Activated T-helper 1 cell treated with anti-CD3 and anti-CD28 coated beads, Interleukin-2, amount 50 U/mL, for 16 hours (primary cell): ENCODE results near the gene ATP2A2.
"Not testable (repeated sequence)": the region's sequence is repeated elsewhere in the genome, so short reads cannot be mapped to it uniquely, and the experiment has no call there.

Experiments used
- DNase-seq, 2 donors: peaks; one replicate each; pipeline ENCODE4 v3.0.0-alpha.2; 2020; ENCODE audit warnings: low read depth in 1 of 2, low spot score in 1 of 2

The ATP2A2 gene

GRCh38 chr12:110365489-110366320, 84.7 kb downstream of the ATP2A2 start:
- DNase-seq: no peak

DNA sequence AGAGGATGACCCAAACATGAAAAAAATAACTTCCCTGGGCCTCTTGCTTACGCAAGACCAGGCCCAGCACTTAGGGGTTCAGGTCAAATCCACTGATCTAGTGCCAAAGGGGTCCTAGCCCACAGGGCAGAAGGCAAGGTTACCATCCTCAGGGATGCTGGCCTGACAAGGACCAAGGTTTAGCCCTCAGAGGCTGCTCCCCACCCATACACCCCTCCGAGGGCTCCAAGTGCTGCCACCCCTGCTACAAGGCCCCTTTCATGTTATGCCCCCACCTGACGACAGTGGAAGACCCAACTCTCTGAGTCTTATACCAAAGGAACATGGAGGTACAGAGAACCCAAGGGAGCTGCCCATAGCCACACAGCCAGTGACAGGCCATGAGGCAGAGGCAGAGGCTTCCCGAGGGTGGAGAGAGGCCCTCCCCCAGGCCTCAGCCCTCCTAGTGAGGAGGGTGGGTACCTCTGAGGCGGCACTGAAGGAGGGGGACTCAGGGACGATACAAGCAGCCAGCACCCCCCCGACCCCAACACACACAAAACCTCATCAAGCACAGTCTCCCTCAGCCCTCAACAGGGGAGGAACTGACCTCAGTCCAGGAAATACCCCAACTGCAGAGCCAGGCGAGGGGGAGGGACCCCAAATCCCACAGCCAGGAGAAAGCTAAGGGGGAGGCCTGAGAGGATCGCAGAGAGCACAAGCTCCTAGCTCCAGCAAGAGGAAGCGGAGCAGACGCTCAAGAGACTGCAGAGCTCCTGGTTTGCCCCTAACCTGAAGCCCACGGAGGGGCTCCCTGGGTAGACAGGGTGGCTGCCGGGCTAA, 85.5 kb downstream of the ATP2A2 start:
- no peak for DNase-seq

DNA sequence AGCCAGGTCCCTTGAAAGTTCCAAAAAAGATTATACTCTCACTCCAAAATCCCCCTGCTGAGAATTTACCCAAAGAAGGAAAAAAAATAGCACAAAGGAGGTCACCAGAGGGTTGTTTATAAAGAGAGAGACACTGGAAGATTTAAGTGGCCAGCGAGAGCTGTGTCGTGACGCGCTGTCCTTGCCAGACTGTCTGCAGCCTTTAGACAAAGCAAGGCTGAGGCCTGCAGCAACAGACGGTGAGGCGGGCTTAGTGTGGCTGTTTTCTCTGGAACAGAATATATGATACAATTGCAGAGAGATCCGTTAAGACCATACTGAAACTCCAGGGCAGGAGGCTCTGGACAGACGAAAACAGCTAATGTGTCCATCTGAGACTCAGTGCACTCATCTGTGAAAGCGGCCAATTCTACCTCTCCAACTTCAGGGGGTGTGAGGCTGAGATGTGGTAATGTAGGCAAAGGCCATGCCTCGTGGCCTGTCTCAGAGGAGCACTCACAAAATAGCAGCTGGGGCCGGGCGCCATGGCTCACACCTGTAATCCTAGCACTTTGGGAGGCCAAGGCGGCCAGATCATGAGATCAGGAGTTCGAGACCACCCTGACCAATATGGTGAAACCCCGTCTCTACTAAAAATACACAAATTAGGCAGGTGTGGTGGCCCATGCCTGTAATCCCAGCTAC, 86.3 kb downstream of the ATP2A2 start:
- no peak for DNase-seq

DNA sequence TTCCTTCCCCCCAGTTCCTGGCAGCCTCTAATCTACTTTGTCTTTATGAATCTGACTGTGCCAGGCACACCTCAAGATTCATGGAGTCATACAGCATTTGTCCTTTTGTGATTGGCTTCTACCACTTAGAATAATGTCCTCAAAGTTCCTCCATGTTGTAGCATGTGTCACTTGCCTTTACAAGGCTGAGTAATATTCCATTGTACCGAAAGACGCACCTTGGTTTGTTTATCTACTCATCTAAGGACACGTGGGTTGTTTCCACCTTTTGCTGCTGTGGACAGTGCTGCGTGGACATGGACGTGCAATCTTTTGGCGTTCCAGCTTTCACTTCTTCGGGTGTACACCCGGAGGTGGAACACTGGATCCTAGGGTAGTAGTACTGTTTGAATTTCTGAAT, 88.9 kb downstream of the ATP2A2 start:
- DNase-seq: no peak

GRCh38 chr12:110370732-110371231, 89.7 kb downstream of the ATP2A2 start:
- no peak for DNase-seq

DNA sequence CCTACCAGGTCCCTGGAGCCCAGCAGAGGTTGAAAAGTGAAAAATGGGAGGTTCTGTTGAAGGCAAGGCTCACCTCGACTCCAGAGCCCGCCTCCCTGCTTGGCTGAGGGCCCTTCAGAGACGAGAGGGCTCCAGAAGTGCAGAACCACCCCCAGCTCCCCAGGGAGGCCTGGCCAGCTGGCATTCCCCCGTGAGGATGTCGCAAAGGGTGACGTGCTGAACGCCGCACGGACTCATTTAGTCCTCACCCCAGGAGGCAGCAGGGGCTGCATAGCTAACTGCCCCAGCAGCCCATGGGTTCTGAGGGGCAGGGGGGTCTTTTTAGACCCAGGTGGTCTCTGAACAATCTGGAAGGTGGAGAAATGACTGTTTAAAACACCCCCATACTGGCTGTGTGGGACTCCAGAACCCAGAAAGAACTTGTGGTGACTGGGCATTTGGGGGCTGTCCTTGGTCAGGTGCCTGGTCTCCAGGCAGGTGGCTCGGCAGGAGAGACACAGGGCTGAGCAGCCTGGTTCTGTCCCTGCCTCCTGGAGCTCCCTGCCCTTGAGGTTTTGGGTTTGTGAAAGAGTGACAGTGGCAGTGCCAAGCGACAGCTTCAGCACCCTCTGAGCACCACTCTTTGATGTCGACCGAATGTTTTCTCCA, 90.5 kb downstream of the ATP2A2 start:
- DNase-seq: no peak

DNA sequence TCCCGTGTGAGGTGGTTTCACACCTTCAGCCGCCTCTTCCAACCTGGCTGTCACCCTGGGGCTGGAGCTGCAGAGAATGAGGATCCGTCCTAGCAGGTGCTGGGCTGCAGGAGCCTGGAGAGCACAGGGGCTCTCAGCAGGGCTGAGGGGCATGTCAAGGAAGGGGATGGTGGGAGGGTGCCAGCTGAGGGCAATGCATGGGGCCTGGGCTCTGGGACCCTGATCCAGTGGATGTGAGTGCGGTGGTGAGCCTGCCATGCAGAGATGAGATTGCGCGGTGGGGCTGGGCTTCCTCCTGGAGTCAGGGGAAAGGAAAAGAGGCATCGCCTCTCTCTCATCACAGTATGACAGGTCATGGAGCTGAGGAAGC, 91.0 kb downstream of the ATP2A2 start:
- no peak for DNase-seq

DNA sequence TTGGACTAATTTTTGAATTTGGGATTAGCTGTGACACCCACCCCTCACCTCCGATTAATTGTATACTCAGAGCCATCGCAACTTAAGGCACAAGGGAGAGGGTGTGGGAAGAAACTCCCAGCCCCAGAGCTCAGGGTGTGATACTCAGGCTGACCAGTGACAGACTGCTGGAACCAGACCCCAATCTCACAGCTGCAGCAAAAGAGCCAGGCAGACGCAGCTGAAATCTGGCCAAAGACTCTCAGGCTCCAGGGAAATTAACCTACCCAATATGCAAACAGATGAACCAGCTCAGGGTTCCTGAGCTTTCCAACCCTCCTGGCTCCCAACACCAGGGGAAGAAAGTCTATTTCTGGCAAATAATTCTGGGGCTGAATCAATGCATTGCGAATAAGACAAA, 92.0 kb downstream of the ATP2A2 start:
- no peak for DNase-seq

DNA sequence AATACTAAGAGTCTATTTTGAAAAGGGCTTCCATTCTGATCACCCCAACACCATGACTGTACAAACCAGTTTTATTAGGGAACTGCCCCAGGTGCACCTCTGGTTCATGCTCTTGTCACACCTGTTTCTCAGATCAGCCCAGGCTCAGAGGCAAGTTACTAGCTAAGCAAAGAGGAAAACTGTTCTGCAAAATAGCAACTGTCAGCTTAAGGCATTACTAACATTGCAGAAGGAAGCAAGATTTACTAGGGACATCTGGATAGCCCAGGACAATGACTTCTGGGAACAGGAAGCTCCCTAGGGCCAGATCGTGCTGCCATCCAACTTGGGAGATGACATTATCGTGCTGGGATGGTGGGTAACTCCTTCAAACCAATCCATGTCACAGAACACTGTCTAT, 92.4 kb downstream of the ATP2A2 start:
- no peak for DNase-seq

- no peak for DNase-seq
Measured at GRCh38 chr12:110373962-110374611, 93.0 kb downstream of the ATP2A2 start.

DNA sequence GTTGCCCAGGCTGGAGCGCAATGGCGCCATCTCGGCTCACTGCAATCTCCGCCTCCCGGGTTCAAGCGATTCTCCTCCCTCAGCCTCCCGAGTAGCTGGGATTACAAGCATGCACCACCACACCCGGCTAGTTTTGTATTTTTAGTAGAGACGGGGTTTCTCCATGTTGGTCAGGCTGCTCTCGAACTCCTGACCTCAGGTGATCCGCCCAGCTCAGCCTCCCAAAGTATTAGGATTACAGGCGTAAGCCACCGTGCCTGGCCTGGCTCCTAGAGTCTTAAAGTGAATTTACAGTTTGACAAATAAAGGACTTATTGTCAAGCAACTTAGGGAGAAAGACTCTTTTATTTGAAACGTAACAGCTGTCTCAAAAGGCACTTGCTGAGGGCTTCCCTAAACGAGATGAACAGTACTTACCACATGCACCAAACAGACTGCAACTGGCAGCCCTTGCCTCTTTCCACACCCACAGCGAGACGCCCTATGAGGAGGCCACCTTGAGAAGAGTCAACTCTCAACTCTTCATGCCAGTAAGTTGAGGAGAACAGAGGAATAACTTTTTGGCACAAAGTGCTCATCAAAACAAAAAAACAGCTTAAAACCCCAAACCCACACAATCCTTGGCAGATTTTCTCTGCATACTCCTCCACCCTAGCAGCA, 97.2 kb downstream of the ATP2A2 start:
- DNase-seq: not testable (repeated sequence)

DNA sequence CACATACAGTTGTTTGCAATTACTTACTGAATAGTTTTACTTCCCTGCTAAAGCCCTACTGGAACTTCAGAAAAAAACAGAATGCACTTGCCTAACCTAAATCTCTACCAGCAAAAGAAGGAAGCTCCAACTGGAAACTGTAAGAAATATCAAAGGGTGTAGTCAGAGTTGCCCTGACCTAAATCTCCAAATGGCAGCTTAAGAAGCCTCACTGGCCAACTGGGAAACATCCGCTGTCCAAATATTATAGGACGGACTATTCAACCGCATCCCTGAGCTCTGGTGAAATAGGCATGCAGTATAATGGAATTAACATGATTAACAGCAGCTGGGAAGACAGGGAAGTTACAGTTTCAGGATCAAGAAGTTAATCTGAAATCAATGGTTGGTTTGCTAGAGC, 98.2 kb downstream of the ATP2A2 start:
- DNase-seq: no peak

DNA sequence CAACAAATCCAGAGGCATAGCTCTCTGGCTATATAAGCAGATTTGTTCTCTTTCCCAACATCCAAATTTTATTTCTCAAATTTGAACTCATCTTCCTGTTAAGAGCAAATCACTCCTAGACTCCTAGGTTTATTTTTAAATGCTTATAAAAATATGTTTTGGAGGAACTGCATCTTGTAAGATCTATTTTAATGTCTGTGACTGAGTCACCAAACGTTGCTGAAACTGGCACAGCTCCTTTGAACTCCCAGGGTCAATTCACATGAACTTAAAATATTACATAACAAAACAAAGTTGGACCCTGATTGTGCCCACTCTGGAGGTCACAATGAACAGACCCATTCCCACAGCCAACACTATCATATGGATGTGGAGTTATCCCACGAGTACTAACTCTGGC, 98.6 kb downstream of the ATP2A2 start:
- no peak for DNase-seq

GRCh38 chr12:110382683-110383082, 101.6 kb downstream of the ATP2A2 start:
- no peak for DNase-seq
